Measurements from ENCODE around the gene FAM53A. TPM values are rescaled to one million over a fixed set of nuclear protein-coding genes. Genes with fewer than 3 reads are reported as not detected.

Gene FAM53A
- total and polyA plus RNA-seq, 2 experiments from 2014 or later: 7.1 to 11.8 TPM

DNA sequence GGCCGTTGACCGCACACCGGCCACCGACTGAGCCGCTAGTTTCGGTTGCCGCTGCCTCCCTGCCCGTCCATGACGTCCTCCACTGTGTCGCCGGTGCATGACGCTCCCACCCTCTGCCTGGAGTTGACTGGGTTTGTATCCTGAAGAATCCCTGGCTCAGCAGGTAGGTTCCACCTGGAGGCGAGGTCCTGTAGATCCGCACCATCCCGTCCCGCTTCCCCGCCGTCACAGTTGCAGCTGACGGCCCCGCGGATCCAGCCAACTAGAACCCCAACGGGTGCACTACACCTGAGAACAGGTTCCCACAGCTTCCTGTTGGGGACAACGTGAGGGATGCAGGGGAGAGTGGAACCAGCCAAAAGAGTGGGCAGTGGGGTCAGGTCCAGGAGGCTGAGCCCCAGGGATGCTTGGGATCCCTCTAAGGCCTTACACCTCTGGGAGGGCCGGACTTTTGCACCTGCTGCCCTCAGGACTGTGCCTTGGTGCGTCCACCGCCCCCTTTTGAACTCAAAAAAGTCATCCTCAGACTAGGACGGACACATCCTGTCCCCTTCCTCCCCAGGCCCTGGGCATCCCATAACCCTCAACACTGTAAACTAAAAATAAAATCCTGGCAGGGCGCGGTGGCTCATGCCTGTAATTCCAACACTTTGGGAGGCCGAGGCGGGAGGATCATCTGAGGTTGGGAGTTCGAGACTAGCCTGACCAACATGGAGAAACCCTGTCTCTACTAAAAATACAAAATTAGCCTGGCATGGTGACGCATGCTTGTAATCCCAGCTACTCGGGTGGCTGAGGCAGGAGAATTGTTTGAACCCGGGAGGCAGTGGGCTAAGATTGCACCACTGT is 29.1 kb upstream of the FAM53A start:
- no peak for DNase-seq (ENCODE audit: low read depth in 1 of 2, low spot score in 1 of 2)
- H3K27ac ChIP-seq: peak overlapping the region; percentile 98
- TF ChIP-seq, protein P1, sequence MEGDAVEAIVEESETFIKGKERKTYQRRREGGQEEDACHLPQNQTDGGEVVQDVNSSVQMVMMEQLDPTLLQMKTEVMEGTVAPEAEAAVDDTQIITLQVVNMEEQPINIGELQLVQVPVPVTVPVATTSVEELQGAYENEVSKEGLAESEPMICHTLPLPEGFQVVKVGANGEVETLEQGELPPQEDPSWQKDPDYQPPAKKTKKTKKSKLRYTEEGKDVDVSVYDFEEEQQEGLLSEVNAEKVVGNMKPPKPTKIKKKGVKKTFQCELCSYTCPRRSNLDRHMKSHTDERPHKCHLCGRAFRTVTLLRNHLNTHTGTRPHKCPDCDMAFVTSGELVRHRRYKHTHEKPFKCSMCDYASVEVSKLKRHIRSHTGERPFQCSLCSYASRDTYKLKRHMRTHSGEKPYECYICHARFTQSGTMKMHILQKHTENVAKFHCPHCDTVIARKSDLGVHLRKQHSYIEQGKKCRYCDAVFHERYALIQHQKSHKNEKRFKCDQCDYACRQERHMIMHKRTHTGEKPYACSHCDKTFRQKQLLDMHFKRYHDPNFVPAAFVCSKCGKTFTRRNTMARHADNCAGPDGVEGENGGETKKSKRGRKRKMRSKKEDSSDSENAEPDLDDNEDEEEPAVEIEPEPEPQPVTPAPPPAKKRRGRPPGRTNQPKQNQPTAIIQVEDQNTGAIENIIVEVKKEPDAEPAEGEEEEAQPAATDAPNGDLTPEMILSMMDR (IDR thresholded peaks at IDR 0.05; ENCODE audit: low read depth, low read length): no peak
- no peaks in the 10 kb centered on the region for H3K9me3 ChIP-seq (ENCODE audit: low read depth)
- no peaks in the 10 kb centered on the region for H3K27me3 ChIP-seq
- H3K4me3 ChIP-seq: peak overlapping the region; percentile 93
- H3K4me1 ChIP-seq (ENCODE audit: low read depth): peaks cover 20% of the 10 kb centered on the region
- H3K36me3 ChIP-seq: peaks cover 4% of the 10 kb centered on the region

DNA sequence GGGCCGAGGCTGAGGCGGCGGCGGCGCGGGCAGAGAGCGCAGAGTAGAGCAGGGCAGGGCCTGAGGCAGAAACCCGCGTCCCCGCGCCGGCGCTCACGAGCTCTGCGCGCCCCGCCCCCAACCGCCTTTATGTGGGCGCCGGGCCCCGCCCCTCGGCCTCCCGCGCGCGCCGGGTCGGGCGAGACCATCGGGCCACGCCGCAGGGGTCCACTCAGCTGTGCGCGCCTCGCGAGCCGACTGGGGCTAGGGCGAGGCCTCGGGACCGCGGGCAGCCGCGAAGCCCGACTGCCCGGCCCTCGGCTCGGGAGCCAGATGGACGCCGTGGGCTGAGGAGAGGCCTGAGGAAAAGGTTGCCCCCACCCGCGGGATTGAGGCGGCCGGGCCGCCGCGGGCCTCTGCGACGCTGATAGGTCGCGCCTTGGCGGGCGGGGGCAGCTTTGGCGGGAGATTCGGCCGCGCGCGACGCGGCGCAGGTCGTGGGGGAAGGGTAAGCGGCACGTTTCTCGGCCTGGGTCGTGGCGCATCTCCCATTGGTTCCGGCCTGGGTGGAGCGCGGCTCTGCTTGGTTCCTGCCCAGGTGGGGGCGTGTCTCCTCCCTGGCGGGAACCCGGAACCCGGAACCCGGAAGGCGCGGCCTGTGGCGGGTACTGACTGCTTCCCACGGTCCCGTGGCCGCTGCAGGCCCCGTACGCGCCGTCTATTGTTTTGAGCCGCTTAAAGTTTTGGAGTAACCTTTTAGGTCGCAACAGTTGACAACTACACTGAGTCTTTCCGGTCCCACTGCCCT is 28.3 kb upstream of the FAM53A start, which contains the start of gene SLBP:
SLBP (minus strand) TSS at position 104 of the 787 bp plus-strand sequence. CDS start 131 bp downstream, outside the sequence.
- TF ChIP-seq, protein P1 (IDR thresholded peaks at IDR 0.05; ENCODE audit: low read depth, low read length): no peak
- Histone ChIP-seq H3K4me1 (ENCODE audit: low read depth) (peaks cover 23% of the 10 kb centered on the region), H3K36me3 (no peaks in the 10 kb centered on the region), H3K27ac (peak within 1 kb of the TSS; percentile 98), H3K9me3 (ENCODE audit: low read depth) (no peaks in the 10 kb centered on the region), H3K4me3 (peak within 1 kb of the TSS; percentile 93), H3K27me3 (no peaks in the 10 kb centered on the region)
- DNase-seq (ENCODE audit: low read depth in 1 of 2, low spot score in 1 of 2): peak; percentile 93 to 97

DNA sequence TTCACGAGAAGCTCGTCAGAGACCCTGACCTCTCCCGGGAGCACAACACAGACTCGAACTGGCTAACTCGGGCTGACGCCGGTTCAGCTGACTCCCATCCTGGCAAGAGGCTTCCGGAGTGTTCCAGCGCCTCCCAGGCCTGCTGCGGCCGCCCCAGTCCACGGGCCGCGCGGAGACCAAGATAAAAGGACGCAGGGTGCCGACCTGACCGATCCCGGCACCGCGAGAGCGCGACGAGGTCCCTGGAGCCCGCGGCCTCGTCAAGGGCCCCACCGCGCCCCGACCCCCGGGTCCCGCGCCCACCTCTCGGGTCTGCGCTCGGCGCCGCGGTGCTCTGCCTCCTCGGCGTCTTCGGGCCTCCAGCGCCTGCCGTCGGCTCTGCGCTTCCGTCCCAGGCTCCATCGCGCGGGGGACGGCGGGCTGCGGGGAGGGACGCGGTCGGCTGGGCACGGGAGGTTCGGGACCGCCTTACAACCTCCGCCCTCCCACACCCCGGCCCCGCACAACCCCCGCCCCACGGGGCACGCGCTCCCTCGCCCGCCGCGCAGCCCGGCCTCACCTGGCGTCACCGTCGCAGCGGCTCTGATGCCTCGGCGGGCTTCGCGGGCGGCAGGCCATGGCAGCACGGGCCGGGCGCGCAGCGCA is 27.6 kb upstream of the FAM53A start:
- peak overlapping the region; percentile 98 for H3K27ac ChIP-seq

DNA sequence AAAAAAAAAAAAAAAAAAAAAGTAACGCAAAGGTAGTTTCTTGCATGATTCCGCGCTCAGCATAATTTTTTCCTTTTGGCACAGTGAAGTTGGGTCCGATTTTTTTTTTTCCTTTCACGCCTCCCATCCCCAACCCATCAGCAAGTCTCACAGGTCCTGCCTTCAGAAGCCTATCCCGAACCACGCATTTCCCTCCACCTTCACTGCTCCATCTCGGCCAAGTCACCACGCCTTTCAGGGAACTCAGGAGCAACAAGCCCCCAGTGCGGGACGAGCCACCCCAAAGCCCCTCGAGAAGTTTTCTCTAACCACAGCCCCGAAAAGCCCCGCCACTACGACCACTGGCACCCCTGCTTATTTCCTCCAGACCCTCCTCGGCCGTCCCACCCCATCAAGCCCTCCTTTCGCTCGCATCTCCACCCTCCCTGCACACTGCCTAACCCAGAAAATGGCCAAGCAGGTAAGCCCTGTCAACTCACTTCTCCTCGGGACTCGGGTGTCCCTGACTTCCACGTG is 27.0 kb upstream of the FAM53A start:
- H3K9me3 ChIP-seq (ENCODE audit: low read depth): no peaks in the 10 kb centered on the region
- no peaks in the 10 kb centered on the region for H3K27me3 ChIP-seq
- H3K4me3 ChIP-seq: peak overlapping the region; percentile 93
- TF ChIP-seq, protein P1 (IDR thresholded peaks at IDR 0.05; ENCODE audit: low read depth, low read length): no peak
- peaks cover 23% of the 10 kb centered on the region for H3K4me1 ChIP-seq (ENCODE audit: low read depth)
- no peak for DNase-seq (ENCODE audit: low read depth in 1 of 2, low spot score in 1 of 2)
- H3K36me3 ChIP-seq: no peaks in the 10 kb centered on the region
- peak overlapping the region; percentile 98 for H3K27ac ChIP-seq

More for the DNA sequence above, 27.6 kb upstream of the FAM53A start:
- TF ChIP-seq, protein P1 (IDR thresholded peaks at IDR 0.05; ENCODE audit: low read depth, low read length): no peak
- H3K4me3 ChIP-seq: peak overlapping the region; percentile 93
- DNase-seq (ENCODE audit: low read depth in 1 of 2, low spot score in 1 of 2): peak; percentile 54 to 56
- H3K36me3 ChIP-seq: no peaks in the 10 kb centered on the region
- H3K4me1 ChIP-seq (ENCODE audit: low read depth): peaks cover 23% of the 10 kb centered on the region
- H3K27me3 ChIP-seq: no peaks in the 10 kb centered on the region
- no peaks in the 10 kb centered on the region for H3K9me3 ChIP-seq (ENCODE audit: low read depth)

DNA sequence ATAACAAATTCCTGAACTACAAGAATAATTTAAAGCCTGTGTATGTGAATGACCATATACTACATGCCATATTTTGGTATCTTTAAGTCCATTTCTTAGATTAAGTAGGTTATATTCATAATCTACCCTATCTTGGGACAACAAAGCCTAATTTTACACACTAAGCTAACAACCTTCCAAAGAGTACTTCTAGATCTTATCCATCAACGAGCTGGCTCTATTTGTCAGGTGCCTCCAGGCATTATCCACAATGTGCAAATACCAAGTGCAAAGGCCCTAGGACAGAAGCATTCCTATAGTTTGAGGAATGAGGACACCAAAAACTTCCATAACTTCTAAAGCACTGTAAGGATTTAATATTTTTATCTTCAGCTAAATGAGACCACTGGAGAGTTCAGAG is 24.5 kb upstream of the FAM53A start:
- TF ChIP-seq, protein P1 (IDR thresholded peaks at IDR 0.05; ENCODE audit: low read depth, low read length): no peak
- Histone ChIP-seq H3K4me1 (ENCODE audit: low read depth) (peaks cover 23% of the 10 kb centered on the region), H3K27ac (peak overlapping the region; percentile 95), H3K9me3 (ENCODE audit: low read depth) (no peaks in the 10 kb centered on the region), H3K27me3 (no peaks in the 10 kb centered on the region), H3K4me3 (no peak overlapping the region), H3K36me3 (peaks cover 5% of the 10 kb centered on the region)
- no peak for DNase-seq (ENCODE audit: low read depth in 1 of 2, low spot score in 1 of 2)
